Common myeloid progenitor, CD34-positive (primary cell): ENCODE measurements around the gene KNDC1.
"Not testable (repeated sequence)": the region's sequence is repeated elsewhere in the genome, so short reads cannot be mapped to it uniquely, and the experiment has no call there.

Source experiments
- CTCF ChIA-PET: fragments of 350-600 bp; sonication (Branson Sonifier 250); formaldehyde crosslinking; loops from one replicate; lab custom pipeline; 2021; ENCODE audit warnings: antibody characterized with exemption; lab: Charles Lee
- POLR2A ChIA-PET: fragments of 350-600 bp; sonication (Branson Sonifier 250); formaldehyde crosslinking; loops from one replicate; lab custom pipeline; 2021; ENCODE audit warnings: antibody characterized with exemption; lab: Charles Lee
- DNase-seq, 3 donors: peaks; one replicate each; pipeline versions ENCODE4 v3.0.0 to v3.0.0-alpha.2; 2013
- H3K27ac ChIP-seq, 2 experiments: 1 replicate in 1 of 2; 2 replicates in 1 of 2; pipeline ENCODE4 v1.7.0; 2013; ENCODE audit warnings: inconsistent platforms in 2 of 2, low read length in 2 of 2, mild to moderate bottlenecking in 2 of 2, low read depth in 1 of 2, moderate library complexity in 1 of 2; ENCODE audit not compliant: severe bottlenecking in 2 of 2, insufficient read depth in 1 of 2, poor library complexity in 1 of 2
- H3K27me3 ChIP-seq, 5 experiments: replicated peaks in 2 of 5; 1 replicate in 3 of 5; 2 replicates in 2 of 5; pipeline versions ENCODE4 v1.6.1 to v1.7.0; 2013; ENCODE audit warnings: low read length in 4 of 5, mild to moderate bottlenecking in 2 of 5, moderate library complexity in 2 of 5, inconsistent platforms in 1 of 5; ENCODE audit not compliant: insufficient read depth in 5 of 5, control insufficient read depth in 4 of 5
- H3K36me3 ChIP-seq, 4 experiments: 1 replicate in 2 of 4; 2 replicates in 2 of 4; pipeline versions ENCODE4 v1.6.1 to v1.7.0; 2013; ENCODE audit warnings: low read length in 3 of 4, control low read depth in 1 of 4, mild to moderate bottlenecking in 1 of 4; ENCODE audit not compliant: control insufficient read depth in 4 of 4, insufficient read depth in 4 of 4
- H3K4me1 ChIP-seq, 4 experiments: 1 replicate in 3 of 4; 2 replicates in 1 of 4; pipeline versions ENCODE4 v1.6.1 to v1.7.1; 2013; ENCODE audit warnings: low read length in 3 of 4, mild to moderate bottlenecking in 3 of 4, control low read depth in 1 of 4, inconsistent platforms in 1 of 4, moderate library complexity in 1 of 4; ENCODE audit not compliant: control insufficient read depth in 4 of 4, insufficient read depth in 4 of 4; ENCODE audit errors: control extremely low read depth in 1 of 4
- H3K4me3 ChIP-seq, 7 experiments: 1 replicate in 4 of 7; 2 replicates in 3 of 7; pipeline versions ENCODE4 v1.5.1 to v1.7.0; 2013; ENCODE audit warnings: mild to moderate bottlenecking in 7 of 7, low read length in 6 of 7, moderate library complexity in 6 of 7, inconsistent platforms in 2 of 7, low read depth in 2 of 7, control low read depth in 1 of 7; ENCODE audit not compliant: insufficient read depth in 4 of 7, control insufficient read depth in 1 of 7; ENCODE audit errors: extremely low read depth in 1 of 7
- H3K9me3 ChIP-seq, 5 experiments: 1 replicate in 4 of 5; 2 replicates in 1 of 5; pipeline versions ENCODE4 v1.6.1 to v1.7.1; 2013; ENCODE audit warnings: low read length in 4 of 5, mild to moderate bottlenecking in 2 of 5, inconsistent platforms in 1 of 5, low read depth in 1 of 5, moderate library complexity in 1 of 5; ENCODE audit not compliant: control insufficient read depth in 4 of 5, insufficient read depth in 2 of 5; ENCODE audit errors: control extremely low read depth in 1 of 5
- WGBS: methylation state at CpG from one replicate; pipeline ENCODE4 v1.1.5; 2013; ENCODE audit not compliant: insufficient coverage; 5-methylcytosine and 5-hydroxymethylcytosine counted together

KNDC1 gene

GRCh38 chr10:133221331-133221730 lies 61.3 kb downstream of the KNDC1 start:
- CTCF ChIA-PET = no interaction called here
- 98% methylated on average over 9 of the region's 11 CpGs for WGBS
- Histone ChIP-seq H3K4me1 (peaks cover 0 to 8% (median 5%) of the 10 kb centered on the region in 4 experiments), H3K27ac (no peak overlapping the region), H3K9me3 (no peaks in the 10 kb centered on the region), H3K36me3 (no peaks in the 10 kb centered on the region), H3K27me3 (peaks cover 0 to 59% (median 10%) of the 10 kb centered on the region in 5 experiments), H3K4me3 (no peak overlapping the region)
- DNase-seq = no peak
- POLR2A ChIA-PET = no interaction called here

DNA sequence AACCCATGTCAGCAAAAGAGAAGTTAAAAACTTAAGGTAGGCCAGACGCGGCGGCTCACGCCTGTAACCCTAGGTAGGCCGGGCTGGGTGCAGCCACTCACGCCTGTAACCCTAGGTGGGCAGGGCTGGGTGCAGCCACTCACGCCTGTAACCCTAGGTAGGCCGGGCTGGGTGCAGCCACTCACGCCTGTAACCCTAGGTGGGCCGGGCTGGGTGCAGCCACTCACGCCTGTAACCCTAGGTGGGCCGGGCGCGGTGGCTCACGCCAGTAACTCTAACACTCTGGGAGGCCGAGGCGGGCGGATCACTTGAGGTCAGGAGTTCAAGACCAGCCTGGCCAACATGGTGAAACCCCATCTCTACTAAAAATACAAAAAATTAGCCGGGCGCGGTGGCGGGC lies 61.7 kb downstream of the KNDC1 start:
- DNase-seq, H3K36me3 ChIP-seq, POLR2A ChIA-PET, H3K4me3 ChIP-seq, H3K9me3 ChIP-seq, H3K27ac ChIP-seq, CTCF ChIA-PET: not testable (repeated sequence)
- Histone ChIP-seq H3K27me3 (peaks cover 0 to 62% (median 11%) of the 10 kb centered on the region in 5 experiments), H3K4me1 (peaks cover 0 to 13% (median 6%) of the 10 kb centered on the region in 4 experiments)
- 85% methylated on average over 11 of the region's 22 CpGs for WGBS

DNA sequence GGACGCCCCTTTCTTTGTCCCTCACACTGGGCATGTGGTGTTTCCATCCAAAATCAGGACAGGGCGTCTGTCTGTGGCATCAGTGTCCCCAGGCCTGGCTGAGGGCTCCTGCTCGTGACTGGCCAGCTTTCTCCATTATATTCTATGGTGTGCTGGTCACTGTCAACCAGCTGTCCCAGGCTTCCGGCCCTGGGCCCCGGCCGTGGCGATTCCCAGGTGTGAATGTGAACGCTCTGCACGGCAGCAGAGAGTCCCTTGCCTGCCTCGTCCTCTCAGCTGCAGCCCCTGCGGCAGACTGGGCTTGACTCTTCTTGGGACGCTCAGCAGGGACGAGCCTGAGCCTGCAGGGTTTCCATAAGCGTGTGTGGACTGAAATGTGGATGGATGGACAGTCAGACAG lies 64.1 kb downstream of the KNDC1 start:
- Histone ChIP-seq H3K4me3 (no peak overlapping the region), H3K27ac (no peak overlapping the region), H3K36me3 (no peaks in the 10 kb centered on the region), H3K4me1 (peaks cover 0 to 15% (median 6%) of the 10 kb centered on the region in 4 experiments), H3K27me3 (peaks cover 0 to 72% (median 20%) of the 10 kb centered on the region in 5 experiments), H3K9me3 (no peaks in the 10 kb centered on the region)
- 92% methylated on average over 12 of the region's 14 CpGs for WGBS
- ChIA-PET POLR2A (no interaction called here), CTCF (no interaction called here)
- DNase-seq = no peak

- ChIA-PET CTCF (interaction anchor here (1.3 to 2.9 kb wide), 2 partner anchors 33 to 82 kb away, joined by 3 to 12 read pairs; no protein-coding TSS in a partner anchor), POLR2A (no interaction called here)
Observed at GRCh38 chr10:133224756-133225372, 64.8 kb downstream of the KNDC1 start.

DNA sequence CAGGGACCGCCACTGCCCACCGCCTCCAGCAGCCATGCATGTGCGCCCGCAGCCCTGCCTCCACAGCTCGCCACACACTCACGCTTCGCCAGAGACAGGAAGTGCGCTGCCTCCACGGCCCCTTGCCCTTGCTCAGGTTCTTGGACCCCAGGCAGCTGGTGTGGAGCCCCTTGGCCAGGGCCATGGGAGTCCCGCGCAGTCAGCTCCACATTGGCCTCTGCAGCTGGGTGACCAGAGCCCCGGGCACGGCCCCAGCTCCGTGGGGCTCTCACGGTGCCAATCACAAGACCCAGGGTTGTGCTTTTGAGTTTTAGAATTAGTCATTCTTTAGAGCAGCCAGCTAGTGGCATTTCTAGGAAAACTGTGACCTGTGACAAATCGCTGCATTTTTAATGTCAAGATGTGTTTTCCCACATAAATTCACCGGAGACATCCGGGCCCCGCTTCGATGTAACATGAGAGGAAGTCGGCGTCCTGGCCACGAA lies 65.7 kb downstream of the KNDC1 start:
- no peak overlapping the region for H3K27ac ChIP-seq
- H3K4me1 ChIP-seq = peaks cover 0 to 28% (median 14%) of the 10 kb centered on the region in 4 experiments
- ChIA-PET CTCF (interaction anchor here (0.7 to 2.9 kb wide), 7 partner anchors 9 to 288 kb away, joined by 3 to 12 read pairs (median 4); no protein-coding TSS in a partner anchor), POLR2A (no interaction called here)
- H3K9me3 ChIP-seq = no peaks in the 10 kb centered on the region
- WGBS = 63% methylated on average over 22 of the region's 23 CpGs
- no peak overlapping the region for H3K4me3 ChIP-seq
- peaks cover 0 to 76% (median 20%) of the 10 kb centered on the region in 5 experiments for H3K27me3 ChIP-seq
- no peak for DNase-seq
- H3K36me3 ChIP-seq = no peaks in the 10 kb centered on the region

More at GRCh38 chr10:133224756-133225372, 64.8 kb downstream of the KNDC1 start:
- Histone ChIP-seq H3K27ac (peak overlapping the region in 1 of 2 experiments; percentile 43), H3K27me3 (peaks cover 0 to 72% (median 21%) of the 10 kb centered on the region in 5 experiments), H3K9me3 (no peaks in the 10 kb centered on the region), H3K36me3 (no peaks in the 10 kb centered on the region), H3K4me1 (peaks cover 0 to 22% (median 8%) of the 10 kb centered on the region in 4 experiments), H3K4me3 (no peak overlapping the region)
- no peak for DNase-seq
- 90% methylated on average over 24 of the region's 25 CpGs for WGBS

DNA sequence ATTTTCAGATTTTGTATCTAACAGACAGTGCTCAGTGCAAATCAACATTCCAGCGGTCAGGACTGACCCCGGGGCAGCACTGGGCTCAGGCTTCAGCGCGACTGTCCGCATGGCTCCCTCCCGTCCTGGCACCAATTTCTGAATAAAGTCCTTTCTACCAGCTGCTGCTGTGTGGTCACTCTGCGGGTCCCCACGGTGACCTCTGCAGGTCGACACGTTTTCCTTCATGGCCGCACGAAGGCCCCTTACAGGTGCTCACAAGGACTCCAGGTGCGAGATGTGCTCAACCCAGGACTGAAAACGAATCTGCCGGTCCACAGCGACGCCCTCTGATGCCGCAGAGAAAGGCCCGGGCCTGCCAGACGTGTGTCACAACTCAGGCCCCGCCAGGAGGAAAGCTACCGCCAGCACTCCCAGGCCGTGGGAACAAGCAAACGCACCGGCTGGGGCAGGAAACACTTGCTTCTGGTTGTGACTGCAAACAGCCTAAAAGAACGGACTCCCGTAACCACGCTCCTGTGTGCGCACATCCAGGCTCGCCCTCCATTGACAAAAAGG lies 66.3 kb downstream of the KNDC1 start:
- no peaks in the 10 kb centered on the region for H3K9me3 ChIP-seq
- H3K27me3 ChIP-seq = peaks cover 0 to 76% (median 19%) of the 10 kb centered on the region in 5 experiments
- peak in 1 of 3 donors; percentile 90 for DNase-seq
- peaks cover 0 to 32% (median 15%) of the 10 kb centered on the region in 4 experiments for H3K4me1 ChIP-seq
- ChIA-PET POLR2A (no interaction called here), CTCF (interaction anchor here (0.8 to 2.9 kb wide), 10 partner anchors 10 to 289 kb away, joined by 3 to 13 read pairs (median 4); no protein-coding TSS in a partner anchor)
- H3K4me3 ChIP-seq = no peak overlapping the region
- no peaks in the 10 kb centered on the region for H3K36me3 ChIP-seq
- no peak overlapping the region for H3K27ac ChIP-seq
- WGBS = 25% methylated on average over 30 of the region's 30 CpGs

DNA sequence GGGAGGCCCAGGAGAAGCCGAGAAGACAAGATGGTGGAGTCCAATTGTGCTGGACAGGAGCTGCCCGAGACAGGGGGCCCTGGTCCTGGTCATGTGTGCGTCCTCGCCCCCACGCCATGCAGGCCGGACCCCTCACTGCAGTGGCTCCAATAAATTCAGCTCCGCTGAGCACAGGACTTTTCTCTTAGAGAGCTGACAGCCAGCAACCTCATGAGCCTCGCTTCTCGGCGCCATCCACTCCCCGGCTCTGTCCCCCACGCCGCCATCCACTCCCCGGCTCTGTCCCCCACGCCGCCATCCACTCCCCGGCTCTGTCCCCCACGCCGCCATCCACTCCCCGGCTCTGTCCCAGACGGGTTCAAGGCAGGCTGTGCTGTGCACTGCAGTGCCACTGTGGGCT lies 67.2 kb downstream of the KNDC1 start:
- Histone ChIP-seq H3K9me3 (no peaks in the 10 kb centered on the region), H3K27ac (no peak overlapping the region), H3K4me3 (no peak overlapping the region), H3K36me3 (no peaks in the 10 kb centered on the region), H3K4me1 (peaks cover 0 to 32% (median 15%) of the 10 kb centered on the region in 4 experiments), H3K27me3 (peaks cover 0 to 82% (median 23%) of the 10 kb centered on the region in 5 experiments)
- CTCF ChIA-PET = interaction anchor here (0.8 to 2.9 kb wide), 10 partner anchors 11 to 290 kb away, joined by 3 to 13 read pairs (median 3); no protein-coding TSS in a partner anchor
- POLR2A ChIA-PET = no interaction called here
- DNase-seq = no peak
- 96% methylated on average over 11 of the region's 21 CpGs for WGBS
